DOHH2 (cell line): Measurements from ENCODE around the gene TADA2B.

Source experiments
- EZH2phosphoT487 ChIP-seq: fragments of 200-600 bp; sonication (generic); IDR thresholded peaks from 2 replicates; pipeline ENCODE4 v1.6.1; 2017; ENCODE audit warnings: borderline replicate concordance, mild to moderate bottlenecking, antibody characterized with exemption, low read length, moderate library complexity, mixed read lengths
- TF ChIP-seq, protein P1 (sequence below): fragments of 200-600 bp; sonication (generic); IDR thresholded peaks from one replicate; pipeline ENCODE4 v1.5.1; 2014; ENCODE audit warnings: antibody characterized with exemption, mild to moderate bottlenecking, low read depth, low read length; ENCODE audit not compliant: poor library complexity, severe bottlenecking

DNA sequence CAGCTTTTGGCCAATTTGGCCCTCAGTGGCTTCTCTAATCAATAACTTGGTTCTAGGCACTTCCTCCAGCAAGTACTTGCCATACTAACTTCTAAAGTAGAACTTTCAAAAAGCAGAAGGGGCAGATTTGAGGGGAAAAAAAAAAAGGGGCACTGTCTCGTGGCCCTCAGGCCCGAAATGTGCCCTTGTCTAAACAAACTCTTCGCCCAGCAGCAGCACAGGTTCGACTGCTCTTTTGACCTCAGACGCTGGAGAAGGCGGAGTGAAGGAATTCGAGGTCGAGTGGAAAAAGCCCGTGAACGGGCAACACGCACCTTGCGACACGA, 23.9 kb downstream of the TADA2B start:
- TF ChIP-seq, protein P1, sequence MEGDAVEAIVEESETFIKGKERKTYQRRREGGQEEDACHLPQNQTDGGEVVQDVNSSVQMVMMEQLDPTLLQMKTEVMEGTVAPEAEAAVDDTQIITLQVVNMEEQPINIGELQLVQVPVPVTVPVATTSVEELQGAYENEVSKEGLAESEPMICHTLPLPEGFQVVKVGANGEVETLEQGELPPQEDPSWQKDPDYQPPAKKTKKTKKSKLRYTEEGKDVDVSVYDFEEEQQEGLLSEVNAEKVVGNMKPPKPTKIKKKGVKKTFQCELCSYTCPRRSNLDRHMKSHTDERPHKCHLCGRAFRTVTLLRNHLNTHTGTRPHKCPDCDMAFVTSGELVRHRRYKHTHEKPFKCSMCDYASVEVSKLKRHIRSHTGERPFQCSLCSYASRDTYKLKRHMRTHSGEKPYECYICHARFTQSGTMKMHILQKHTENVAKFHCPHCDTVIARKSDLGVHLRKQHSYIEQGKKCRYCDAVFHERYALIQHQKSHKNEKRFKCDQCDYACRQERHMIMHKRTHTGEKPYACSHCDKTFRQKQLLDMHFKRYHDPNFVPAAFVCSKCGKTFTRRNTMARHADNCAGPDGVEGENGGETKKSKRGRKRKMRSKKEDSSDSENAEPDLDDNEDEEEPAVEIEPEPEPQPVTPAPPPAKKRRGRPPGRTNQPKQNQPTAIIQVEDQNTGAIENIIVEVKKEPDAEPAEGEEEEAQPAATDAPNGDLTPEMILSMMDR = no peak
- TF ChIP-seq EZH2phosphoT487 = no peak
